Upper lobe of left lung (tissue), 4 donors: Measurements from ENCODE around the gene PRKCE.

Source experiments
- CTCF ChIP-seq, 6 experiments: fragments of 450-650 bp in 4 of 6; fragments of 200-600 bp in 2 of 6; sonication (generic) in 2 of 6; IDR thresholded peaks; one replicate each; pipeline ENCODE4 v1.5.1; 2016 to 2019; ENCODE audit warnings: antibody characterized with exemption in 6 of 6
- EP300 ChIP-seq, 4 donors: sonication (generic); formaldehyde crosslinking; IDR thresholded peaks; one replicate each; pipeline ENCODE4 v1.5.1; 2017; ENCODE audit warnings: antibody characterized with exemption in 4 of 4, control low read depth in 2 of 4
- POLR2A ChIP-seq, 4 donors: fragments of 450-650 bp; IDR thresholded peaks; one replicate each; pipeline ENCODE4 v1.5.1; 2016 to 2017; ENCODE audit warnings: antibody characterized with exemption in 4 of 4, mild to moderate bottlenecking in 2 of 4

GRCh38 chr2:45780541-45781463, 129.3 kb downstream of the PRKCE start:
- no peak for TF ChIP-seq CTCF (IDR thresholded peaks at IDR 0.05)
- no peak for TF ChIP-seq EP300 (IDR thresholded peaks at IDR 0.05)
- no peak for TF ChIP-seq POLR2A (IDR thresholded peaks at IDR 0.05)
